ENCODE results near the gene GINS1.
"Not testable (repeated sequence)": the region's sequence is repeated elsewhere in the genome, so short reads cannot be mapped to it uniquely, and the experiment has no call there.

GINS1 gene

DNA sequence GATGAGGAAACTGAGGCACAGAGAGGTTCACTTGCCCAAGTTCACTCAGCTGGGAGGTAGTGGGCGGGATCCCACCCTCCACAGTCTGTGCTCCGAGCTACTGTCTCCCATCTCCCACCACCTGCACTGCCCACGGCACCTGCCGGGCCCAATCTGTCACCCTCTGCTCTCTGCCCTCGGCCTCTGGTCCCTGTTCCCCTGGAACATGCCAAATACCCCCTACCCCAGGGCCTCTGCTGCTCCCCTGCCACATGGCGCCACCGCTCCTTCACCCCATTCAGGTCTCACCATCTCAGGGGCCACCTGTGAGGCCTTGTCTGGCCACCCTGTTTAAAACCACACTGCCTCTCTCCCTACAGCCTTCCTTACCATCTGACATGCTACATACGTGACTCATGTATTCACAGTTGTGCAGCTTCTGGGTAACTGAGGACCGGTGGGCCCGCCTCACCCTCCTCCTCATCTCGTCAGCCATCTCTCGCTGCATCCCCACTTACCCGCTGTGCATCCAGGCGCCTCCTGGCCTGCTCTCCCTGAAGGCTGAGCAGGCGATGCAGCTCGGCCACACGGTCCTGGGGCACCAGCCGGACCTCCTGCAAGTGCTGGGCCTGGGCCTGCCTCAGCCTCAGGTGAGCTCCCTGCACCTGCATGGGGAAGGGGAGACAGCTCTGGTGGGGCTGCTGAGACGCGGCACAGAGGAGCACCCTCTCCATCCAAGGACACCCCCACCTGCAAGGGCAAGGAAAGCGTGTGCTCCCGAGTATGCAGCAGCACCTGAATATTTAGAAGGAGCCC, 50.6 kb downstream of the GINS1 start:
- DNase-seq: no peak

DNA sequence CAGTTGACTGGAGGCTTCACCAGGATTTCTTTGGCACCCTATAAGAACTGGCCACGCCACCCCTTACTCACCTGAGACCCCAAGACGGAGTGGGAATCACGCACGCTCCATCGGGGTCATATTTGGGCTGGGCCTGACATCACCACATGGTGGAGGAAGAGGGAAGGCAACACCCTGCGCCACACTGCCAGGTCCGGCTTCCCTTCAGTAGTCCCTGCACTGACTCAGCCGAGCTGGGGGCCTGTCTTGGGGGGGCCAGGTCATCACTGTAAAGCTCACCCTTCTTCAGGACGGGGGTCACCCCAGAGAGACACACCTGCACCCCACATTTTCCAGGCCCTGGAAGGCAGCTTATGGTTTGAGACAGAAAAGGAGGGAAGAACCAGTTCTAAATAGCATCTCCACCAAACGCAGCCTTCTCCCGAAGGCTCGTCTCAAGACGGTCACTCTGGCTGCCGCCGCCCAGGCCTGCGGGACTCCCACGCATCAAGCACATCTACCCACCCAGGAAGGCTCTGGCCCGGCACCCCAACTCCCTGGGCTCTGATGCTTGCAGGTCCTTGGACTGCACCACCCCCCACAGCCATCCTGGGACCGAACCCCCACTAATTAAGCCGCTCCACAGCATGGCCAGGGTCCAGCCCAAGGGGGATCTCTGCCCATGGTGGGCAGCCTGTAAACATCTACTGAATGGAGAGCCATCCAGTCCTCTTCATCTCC, 51.8 kb downstream of the GINS1 start:
- DNase-seq: no peak

DNA sequence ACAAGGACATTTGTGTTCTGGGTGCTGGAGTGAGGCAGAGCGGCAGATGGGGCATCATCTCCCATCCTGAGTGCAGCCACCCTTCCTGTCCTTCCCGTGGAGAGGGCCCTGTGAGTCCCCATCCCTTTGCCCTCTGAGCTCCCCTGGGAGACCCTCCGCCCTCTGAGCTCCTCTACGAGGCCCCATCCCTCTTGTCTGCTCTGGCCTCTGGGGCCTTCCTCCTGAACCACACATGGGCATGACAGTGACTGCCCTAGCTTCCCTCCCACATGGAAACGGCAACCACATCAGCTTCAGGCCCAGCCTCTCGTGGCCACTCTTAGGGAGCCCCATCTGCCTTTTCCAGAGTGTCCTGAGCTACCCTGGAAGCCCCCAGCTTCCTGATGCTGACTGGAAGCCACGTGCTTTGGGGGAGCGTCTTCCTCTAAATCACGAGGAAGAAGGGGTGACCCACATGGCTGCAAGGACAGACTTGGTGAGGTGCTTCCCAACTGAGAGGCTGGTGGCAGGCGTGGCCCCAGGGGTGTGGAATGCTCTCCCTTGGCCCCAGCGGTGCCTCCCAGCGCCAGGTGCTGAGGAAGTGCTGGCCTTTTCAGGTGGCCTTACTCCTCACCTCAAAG, 52.6 kb downstream of the GINS1 start:
- DNase-seq: no peak

DNA sequence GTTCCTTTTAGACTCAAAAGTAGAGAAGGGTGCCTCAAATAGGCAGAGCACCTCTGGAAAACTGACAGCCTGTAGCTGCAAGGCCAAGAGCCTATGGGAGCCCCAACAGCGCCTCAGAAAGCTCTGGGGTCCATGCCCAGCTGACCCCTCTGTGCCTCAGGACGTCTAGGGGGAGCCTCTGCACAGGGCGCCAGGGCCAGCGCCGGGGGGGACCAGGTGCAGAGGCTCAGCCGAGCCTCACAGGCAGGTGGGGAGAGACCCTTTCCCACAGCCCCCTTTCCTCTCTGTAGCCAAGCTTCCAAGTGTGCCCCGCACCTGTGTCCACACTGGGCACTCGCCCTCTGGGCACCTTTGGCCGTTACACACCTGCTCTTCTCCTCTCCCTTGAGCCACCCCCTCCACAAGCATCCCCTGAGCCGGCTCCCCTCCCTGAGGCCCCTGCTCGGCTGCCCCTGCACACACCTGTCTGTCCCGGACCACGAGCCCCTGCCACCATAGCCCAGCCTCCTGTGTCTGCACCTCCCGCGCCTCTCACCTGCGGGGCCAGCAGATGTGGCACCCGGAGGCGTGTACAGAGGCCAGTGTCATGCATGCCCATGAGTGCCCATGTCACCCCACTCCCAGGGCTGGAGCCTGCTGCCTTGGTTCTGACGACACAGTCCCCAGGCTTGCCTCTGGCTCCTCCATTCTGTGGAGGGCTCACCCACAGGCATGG, 53.2 kb downstream of the GINS1 start:
- DNase-seq: no peak

DNA sequence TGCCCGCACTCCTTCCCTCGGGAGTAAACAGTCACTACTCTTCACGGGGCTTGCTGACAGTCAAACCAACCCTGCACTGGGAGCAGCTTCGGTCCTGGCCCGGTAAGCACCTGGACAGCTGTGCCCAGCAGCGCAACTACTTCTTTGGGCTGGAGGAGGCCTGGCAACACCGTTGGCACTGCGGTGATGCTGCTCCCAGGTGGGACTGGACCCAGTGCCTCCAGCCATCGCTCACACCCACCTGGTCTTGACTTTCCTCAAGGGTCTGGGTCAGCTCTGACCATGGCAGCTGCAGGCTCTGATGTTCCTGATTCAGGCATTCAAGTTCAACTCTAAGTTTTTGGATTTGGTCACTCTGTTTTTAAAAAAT, 53.8 kb downstream of the GINS1 start:
- no peak for DNase-seq

DNA sequence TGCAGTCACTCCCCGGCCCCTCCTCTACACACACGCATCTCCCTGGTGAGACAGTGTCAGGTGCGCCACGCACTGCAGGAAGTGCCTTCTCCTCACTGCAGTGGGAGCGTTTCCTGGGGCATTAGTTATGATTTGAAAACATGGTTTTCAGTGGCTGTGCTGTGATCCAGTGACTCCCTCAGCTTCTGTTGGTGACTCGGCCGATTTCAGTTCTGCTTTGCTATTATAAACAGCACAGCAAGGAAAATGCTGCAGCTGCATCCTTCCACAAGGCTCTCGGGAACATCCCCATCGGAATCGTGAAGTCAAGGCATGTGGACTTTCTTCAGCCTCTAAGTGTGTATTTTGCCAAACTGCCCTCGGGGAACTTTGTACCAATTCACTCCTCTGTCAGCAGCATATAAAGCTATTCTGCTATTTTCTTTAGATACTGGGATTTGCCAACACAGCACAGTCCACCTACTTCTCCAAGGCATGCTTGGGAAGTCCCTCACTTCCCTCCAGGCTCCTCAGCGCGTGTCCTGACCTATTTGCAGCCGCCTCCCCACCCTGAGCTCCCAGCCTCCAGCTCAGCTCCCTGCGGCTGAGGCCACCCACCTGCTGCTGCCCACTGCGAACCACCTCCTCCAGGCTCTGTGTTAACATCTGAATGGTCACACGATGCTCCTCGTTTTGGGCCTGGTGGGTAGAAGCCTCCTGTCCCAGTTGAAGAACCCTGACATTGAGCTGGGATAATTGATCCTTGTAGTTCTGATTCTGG, 54.5 kb downstream of the GINS1 start:
- no peak for DNase-seq

DNA sequence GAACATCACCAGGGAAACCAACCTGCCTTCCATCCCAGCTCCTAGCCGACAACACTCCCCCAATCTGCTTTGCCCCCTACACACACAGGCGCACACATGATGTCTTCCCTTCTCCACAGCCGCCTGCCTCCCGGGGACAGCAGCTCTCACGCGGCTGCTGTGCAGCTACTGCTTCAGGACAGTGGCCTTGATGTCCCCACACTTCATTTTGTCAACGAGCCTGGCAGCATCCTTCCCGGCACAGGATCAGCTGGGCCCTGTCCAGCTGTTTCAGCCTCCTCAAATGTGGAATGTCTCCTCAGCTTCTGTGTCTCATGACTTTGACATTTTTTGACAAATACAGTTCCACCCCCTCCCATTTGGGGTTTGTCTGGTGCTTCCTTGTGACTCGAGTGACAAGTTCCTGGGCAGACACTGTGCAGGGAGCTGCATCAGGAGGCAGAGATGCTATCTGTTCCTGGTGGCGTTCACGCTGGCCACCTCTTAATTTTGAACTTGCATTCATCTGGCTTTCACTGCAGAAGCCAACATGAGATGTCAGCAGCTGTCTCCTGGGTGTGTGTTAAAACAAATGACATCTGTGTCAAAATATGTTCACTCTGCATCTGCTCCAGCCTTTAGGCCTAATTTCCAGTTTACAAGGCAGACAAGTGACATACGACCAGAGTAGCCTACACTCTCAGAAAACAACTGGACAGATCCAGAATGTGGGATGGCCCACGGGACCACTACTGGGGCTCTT, 57.2 kb downstream of the GINS1 start:
- DNase-seq: no peak

DNA sequence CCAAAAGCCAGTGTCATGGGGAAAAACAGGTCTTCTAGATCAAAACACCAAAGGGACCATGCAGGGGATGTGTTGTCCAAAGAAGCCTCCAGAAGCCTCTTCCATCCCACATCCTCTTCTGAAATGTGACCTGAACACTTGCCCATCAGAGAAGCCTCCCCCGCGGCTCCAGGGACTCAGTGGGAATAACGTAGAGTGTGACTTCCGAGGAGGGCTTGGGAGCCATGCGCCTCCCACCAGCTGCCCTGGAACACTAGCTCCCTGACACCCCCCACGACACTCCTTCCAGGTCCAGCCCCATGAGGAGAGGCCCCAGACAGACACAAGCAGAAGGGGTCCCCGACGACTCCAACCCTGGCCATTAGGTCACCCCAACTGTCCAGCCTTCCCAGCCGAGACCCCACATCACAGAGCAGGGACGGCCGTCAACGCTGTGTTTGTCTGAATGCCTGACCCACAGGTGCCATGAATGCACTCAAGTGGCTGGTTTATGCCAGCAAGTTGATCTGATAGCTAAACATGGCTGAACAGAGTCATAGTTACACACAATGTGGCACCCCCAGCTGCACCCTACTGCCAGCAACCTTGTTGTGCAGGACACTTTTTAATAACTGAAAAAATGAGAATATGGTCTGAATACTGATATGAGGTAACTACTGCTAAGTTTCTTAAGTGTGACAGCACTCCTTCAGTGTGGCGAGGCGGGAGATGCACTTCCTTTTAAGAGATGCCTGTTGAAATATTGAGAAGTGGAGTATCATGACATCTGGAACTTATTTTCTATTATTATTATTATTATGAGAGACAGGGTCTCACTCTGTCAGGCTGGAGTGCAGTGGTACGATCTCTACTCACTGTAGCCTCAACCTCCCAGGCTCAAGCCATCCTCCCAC, 58.0 kb downstream of the GINS1 start:
- no peak for DNase-seq

DNA sequence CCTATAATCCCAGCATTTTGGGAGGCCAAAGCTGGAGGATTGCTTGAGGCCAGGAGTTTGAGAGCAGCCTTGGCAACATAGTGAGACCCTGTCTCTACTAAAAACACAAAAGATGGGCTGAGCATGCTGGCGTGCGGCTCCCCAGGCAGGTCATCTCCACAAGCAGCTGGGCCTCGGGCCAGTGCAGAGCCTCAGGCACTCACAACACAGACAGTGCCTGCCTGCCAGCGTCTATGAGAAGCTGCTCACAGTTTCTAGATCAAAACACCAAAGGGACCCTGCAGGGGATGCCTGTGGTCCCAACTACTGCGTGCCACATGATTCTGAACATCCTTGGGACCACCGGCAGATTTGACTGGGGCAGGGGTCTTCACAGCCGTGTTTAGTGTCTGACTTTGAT, 59.4 kb downstream of the GINS1 start:
- DNase-seq: no peak

DNA sequence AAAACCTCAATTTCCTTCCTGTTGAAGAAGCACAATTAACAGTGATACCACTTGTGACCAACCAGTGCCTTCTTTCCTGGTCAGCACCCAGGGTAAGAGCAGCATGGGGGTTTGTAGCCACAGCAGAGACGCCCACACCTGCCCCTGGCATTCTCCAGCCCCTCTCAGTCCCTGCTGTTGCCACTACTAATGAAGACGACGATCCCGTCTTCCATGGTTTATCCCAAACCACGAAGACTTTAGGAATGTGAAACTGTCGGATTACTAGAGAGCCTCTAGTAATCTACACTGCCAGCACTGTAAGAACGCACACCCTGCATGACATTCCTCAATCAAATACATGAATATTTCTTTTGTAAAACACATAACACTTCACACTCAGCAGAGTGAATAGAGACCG, 60.0 kb downstream of the GINS1 start:
- no peak for DNase-seq

DNA sequence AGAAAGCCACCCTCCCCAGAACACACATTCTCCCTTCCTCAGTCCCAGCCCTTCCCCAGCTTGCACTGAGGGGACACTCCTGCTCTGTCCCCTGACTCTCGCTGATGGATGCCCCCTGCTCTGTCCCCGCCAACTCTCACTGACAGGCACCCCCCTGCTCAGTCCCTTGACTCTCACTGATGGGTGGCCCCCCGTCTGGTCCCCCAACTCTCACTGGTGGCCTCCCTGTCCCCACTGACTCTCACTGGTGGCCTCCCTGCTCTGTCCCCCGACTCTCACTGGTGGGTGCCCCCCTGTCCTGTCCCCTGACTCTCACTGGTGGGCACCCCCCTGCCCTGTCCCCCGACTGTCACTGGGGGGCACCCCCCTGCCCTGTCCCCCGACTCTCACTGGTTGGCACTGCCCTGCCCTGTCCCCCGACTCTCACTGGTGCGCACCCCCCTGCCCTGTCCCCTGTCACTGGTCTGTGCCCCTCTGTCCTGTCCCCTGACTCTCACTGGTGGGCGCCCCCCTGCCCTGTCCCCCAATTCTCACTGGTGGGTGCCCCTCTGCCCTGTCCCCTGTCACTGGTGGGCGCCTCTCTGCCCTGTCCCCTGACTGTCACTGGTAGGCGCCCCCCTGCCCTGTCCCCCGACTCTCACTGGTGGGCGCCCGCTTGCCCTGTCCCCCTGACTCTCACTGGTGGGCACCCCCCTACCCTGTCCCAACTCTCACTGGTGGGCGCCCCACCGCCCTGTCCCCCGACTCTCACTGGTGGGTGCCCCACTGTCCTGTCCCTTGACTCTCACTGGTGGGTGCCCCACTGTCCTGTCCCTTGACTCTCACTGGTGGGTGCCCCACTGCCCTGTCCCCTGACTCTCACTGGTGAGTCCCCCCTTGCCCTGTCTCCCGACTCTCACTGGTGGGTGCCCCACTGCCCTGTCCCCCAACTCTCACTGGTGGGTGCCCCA, 60.9 kb downstream of the GINS1 start:
- no peak for DNase-seq

DNA sequence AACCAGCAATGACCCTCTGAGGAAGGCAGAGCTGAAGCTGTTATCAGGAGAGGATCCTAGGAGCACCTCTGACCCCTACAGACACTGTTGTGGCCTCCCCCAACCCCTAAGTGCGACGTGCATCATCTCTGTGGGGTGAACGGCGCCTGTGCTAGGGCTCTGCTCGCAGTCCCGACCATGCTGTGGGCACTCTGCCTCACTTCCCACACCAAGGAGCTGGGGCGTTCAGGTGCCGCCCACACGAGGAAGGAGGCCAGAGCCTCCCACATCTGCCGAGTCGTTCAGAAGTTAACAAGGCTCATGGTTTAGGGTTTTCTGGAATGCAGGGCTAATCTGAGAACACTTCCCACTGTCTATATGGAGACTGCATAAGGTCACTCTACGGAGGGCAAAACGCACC, 62.1 kb downstream of the GINS1 start:
- DNase-seq: no peak

DNA sequence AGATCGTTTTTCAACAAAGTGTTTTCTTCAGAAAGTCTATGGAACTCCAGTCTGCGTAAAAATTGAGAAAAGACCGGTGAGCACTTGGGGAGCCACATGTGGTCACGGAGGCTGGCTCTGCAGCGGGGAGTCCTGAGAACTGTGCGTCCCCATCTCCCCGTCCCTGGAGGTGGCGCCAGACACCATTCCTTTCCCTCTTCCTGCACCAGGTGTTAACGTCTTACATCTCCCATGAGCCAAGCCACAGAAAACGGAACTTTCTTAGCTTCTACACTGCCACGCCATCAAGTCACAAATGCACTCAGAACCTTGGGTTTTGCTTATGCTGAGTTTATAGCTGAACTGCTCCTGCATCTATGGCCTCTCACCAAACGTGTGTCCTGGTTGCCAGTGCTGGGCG, 62.6 kb downstream of the GINS1 start:
- peak; percentile 51 for DNase-seq

DNA sequence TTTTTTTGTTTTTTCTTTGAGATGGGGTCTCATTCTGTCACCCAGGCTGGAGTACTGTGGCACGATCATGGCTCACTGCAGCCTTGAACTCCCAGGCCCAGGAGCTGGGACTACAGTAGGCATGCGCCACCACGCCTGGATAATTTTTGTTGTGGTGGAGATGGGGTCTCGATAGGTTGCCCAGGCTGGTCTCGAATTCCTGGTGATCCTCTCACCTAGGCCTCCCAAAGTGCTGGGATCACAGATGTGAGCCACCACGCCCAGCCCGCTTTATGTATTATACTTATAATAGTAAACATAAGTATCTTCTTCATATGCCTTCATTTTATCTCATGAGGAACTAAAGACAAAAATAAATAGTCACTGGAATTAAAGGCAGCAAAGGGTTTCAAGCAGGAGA, 63.5 kb downstream of the GINS1 start:
- DNase-seq: no peak

DNA sequence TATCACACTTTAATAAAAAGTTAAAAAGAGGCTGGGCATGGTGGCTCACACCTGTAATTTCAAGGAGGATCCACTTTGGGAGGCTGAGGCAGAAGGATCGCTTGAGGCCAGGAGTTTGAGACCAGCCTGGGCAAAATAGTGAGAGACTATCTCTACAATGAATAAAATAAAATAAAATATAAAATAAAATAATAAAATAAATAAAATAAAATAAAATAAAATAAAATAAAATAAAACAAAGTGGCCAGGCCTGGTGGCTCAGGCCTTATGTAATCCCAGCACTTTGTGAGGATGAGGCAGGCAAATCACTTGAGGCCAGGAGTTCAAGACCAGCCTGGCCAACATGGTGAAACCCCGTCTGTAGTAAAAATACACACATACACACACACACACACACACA, 65.8 kb downstream of the GINS1 start:
- DNase-seq: not testable (repeated sequence)

DNA sequence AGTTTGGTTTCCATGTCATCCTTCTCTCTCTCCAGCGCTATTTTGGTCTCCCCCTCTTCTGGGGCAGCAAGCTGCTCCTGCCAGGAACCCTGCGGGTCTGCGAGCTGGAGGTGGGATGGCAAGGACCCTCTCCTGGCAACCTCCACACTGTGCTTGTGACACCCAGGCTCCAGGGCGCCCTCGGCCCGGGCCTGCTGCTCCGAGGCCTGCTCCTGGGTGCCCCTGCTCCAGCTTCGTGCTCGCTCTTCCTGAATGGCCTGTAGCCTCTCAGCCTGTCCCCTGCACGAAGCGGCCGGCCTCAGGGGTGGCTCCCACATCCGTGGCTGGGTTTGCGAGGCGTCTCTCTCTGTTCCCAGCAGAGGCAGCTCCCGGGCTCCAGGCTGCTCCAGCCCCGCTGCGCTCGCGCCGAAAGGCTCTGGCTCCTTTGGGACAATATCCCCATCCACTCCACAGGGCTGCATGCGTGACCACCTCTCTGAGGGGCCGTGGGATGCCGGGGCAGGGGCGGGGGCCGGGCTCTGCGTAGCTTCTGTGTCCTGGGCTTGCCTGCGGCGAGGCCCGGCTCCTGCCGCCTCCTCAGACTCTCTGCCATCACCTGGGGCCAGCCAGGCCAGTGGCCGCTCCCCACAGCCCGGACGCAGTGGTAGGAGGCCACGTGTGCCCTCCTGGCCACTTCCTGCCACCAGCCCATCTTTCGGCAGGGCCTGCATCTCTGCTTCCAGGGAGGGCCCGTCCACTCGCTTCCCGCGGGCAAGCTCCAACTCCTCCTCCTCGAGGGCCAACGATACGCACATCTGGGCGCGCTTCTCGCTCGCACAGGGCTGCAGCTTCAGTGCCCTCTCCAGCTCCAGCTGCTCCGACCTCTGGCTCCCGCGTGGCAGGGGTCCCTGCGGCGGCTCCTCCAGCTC, 68.9 kb downstream of the GINS1 start:
- no peak for DNase-seq

DNA sequence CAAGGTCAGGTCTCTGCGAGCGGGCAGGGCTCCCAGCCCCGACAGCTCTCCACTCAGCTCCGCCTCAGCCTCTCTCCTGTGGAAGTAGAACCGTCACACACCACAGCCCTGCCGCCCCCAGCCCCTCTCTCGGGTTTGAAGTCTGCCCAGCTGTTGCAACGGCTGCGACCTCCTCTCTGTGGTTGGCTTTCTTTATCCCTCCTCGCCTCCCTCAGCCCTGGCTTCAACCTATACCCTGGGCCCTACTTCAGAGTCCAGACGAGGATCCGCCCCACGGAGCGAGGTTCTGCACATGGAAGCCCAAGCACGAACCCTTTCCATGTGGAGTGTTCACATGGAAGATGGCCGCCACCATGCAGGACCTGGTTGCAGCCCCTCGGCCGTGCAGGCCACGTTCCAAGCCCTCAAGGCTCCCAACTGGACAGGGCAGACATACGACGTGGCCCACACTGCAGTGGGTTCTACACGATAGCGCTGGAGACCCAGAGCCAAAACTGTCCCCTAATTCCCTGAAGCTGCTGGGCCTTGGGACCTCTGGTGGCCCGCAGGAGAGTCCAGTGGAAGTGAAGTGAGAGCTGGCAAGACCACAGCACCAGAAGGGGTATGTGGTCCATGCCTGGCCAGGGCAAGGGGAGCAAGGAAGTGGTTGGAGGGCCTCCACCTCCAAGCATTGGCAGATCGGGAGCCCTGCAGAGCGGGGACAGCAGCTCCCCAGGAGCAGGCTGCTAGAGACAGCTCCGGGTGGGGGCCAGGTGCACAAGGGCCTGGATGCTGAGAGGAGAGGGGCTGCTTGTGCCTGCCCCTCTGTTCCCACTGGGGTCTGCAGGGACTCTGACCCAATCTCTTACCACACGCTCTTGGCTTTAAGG, 69.8 kb downstream of the GINS1 start:
- DNase-seq: no peak
